ENCODE measurements around the gene TMEM182.

DNA sequence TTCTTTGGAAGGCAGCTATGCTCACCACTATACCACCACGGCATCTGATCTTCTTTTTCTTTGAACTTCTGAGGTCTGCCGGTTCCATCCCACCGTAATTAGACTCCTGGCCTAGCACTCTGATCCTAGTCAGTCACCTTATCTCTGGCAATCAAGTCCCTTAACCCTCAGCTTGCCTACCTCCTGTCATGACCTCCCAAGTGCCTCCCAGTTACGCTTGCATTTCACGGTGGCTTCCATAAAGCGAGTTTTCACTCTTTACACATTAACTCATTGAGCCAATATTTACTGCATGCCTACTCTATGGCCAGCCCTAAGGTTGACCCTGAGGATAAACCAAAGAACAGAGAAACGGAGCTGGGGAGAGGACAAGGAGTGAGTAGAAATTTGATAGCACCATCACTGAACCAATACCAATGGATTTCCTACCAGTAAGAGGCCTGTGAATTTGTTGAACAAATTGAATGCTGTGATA lies 37.8 kb upstream of the TMEM182 start:
- TF ChIP-seq, protein P1, sequence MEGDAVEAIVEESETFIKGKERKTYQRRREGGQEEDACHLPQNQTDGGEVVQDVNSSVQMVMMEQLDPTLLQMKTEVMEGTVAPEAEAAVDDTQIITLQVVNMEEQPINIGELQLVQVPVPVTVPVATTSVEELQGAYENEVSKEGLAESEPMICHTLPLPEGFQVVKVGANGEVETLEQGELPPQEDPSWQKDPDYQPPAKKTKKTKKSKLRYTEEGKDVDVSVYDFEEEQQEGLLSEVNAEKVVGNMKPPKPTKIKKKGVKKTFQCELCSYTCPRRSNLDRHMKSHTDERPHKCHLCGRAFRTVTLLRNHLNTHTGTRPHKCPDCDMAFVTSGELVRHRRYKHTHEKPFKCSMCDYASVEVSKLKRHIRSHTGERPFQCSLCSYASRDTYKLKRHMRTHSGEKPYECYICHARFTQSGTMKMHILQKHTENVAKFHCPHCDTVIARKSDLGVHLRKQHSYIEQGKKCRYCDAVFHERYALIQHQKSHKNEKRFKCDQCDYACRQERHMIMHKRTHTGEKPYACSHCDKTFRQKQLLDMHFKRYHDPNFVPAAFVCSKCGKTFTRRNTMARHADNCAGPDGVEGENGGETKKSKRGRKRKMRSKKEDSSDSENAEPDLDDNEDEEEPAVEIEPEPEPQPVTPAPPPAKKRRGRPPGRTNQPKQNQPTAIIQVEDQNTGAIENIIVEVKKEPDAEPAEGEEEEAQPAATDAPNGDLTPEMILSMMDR (IDR thresholded peaks at IDR 0.05; ENCODE audit: low read depth, low read length): no peak
- TF ChIP-seq EZH2phosphoT487 (IDR thresholded peaks at IDR 0.05; ENCODE audit: low read depth): no peak

Data from OCI-LY3 (cell line).